ENCODE measurements around the gene SERTAD4.
A peak's percentile ranks its signal among the peaks of the same experiment; 100 is the strongest.
"Not testable (repeated sequence)": the region's sequence is repeated elsewhere in the genome, so short reads cannot be mapped to it uniquely, and the experiment has no call there.

Gene SERTAD4

DNA sequence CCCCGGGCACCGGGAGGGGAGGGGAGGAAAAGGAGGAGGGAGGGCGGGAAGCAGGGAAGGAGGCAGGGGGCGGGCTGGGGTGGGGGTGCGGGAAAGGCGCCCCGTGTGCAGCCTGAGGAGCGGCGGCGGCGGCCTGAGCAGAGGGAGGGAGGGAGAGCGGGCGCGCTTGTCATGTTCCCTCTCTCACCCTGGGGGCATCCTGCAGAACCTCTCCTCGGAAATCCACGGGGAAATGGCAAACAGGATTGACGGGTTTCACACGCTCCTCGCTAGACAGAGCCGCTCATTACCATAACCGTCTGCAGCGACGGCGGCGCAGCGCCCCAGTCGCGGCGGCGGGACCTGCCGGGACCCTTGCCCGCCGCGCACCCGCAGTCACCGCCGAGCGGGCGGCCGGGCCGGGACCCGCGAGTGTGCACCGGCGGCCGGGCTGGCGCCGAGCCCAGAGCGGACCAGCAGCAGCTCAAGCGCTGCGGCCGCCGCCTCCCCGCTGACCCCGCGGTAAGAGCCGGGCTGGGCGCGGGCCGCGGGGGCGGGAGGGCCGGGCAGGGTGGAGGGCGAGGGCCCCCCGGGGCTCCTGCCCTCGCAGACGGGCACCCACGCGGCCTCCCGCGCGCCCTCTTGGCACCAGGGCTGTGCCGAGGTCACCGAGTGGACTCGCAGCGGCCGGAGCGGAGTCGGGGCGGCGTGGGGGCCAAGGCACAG lies at the start of gene SERTAD4:
SERTAD4 (plus strand) TSS at position 286 of the 705 bp plus-strand sequence. CDS start 5,165 bp downstream, outside the sequence.
- peak within 1 kb of the TSS; percentile 80 for H3K4me3 ChIP-seq (ENCODE audit: low read depth, low read length)
- no peak for TF ChIP-seq CTCF (IDR thresholded peaks at IDR 0.05; ENCODE audit: low read depth, low read length)
- peak; percentile 51 for DNase-seq (ENCODE audit: low read depth, low spot score)
- in situ Hi-C loops (cut with HindIII; ENCODE audit: low sequenced_read_pairs), result no loop called here

GRCh38 chr1:210185063-210185462 lies 47.5 kb upstream of the SERTAD4 start:
- TF ChIP-seq CTCF (IDR thresholded peaks at IDR 0.05; ENCODE audit: low read depth, low read length), result no peak
- no peak for DNase-seq (ENCODE audit: low read depth, low spot score)
- in situ Hi-C loops (cut with HindIII; ENCODE audit: low sequenced_read_pairs), result no loop called here
- no peak overlapping the region for H3K4me3 ChIP-seq (ENCODE audit: low read depth, low read length)

DNA sequence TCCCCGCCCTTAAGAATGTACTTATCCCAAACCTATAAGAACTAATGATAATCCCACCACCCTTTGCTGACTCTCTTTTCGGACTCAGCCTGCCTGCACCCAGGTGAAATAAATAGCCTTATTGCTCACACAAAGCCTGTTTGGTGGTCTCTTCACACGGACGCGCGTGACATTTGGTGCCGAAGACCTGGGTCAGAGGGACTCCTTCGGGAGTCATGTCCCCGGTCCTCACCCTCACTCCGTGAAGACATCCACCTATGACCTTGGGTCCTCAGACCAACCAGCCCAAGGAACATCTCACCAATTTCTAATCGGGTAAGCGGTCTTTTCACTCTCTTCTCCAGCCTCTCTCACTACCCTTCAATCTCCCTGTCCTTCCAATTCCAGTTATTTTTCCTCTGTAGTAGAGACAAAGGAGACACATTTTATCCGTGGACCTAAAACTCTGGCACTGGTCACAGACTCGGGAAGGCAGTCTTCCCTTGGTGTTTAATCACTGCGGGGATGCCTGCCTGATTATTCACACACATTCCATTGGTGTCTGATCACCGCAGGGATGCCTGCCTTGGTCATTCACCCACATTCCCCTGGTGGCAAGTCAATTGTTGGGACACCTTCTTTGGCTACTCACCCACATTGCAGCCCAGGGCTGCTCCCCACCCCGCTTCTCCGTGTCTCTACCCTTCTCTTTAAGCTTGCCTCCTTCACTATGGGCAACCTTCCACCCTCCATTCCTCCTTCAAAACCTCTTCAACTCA lies 44.6 kb upstream of the SERTAD4 start:
- peak; percentile 50 for DNase-seq (ENCODE audit: low read depth, low spot score)
- H3K4me3 ChIP-seq (ENCODE audit: low read depth, low read length); in situ Hi-C loops (cut with HindIII; ENCODE audit: low sequenced_read_pairs): not testable (repeated sequence)

DNA sequence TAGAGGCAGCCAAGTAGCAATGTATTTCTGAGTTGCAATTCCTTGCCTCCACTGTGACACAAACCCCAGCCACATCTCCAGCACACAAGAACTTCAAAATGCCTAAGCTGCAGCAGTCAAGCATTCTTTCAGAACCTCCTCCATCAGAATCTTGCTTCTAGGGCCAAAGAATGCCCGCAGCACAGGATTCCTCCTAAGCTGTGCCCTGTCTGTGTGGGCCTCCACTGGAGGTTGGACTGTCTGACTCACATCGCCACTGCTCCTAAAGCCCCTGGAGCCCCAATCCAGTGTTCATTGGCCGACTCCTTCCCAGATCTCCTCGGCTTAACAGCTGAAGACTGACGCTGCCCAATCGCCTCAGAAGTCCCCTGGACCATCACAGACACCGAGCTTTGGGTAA lies 43.2 kb upstream of the SERTAD4 start:
- DNase-seq (ENCODE audit: low read depth, low spot score), result no peak
- in situ Hi-C loops (cut with HindIII; ENCODE audit: low sequenced_read_pairs), result no loop called here
- no peak for TF ChIP-seq CTCF (IDR thresholded peaks at IDR 0.05; ENCODE audit: low read depth, low read length)
- no peak overlapping the region for H3K4me3 ChIP-seq (ENCODE audit: low read depth, low read length)

- no peak for TF ChIP-seq CTCF (IDR thresholded peaks at IDR 0.05; ENCODE audit: low read depth, low read length)
- in situ Hi-C loops (cut with HindIII; ENCODE audit: low sequenced_read_pairs), result no loop called here
- no peak overlapping the region for H3K4me3 ChIP-seq (ENCODE audit: low read depth, low read length)
- no peak for DNase-seq (ENCODE audit: low read depth, low spot score)
Measured at GRCh38 chr1:210195635-210196160, 36.9 kb upstream of the SERTAD4 start.

DNA sequence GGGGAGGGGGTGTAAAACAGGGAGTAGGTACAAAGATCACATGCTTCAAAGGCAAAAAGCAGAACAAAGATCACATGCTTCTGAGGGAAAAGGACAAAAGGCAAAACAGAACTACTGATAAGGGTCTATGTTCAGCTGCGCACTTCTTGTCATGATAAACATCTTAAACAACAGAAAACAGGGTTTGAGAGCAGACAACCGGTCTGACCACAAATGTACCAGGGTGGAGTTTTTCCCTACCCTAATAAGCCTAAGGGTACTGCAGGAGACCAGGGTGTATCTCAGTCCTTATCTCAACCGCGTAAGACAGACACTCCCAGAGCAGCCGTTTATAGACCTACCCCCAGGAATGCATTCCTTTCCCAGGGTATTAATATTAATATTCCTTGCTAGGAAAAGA lies 36.3 kb upstream of the SERTAD4 start:
- in situ Hi-C loops (cut with HindIII; ENCODE audit: low sequenced_read_pairs); DNase-seq (ENCODE audit: low read depth, low spot score): not testable (repeated sequence)

DNA sequence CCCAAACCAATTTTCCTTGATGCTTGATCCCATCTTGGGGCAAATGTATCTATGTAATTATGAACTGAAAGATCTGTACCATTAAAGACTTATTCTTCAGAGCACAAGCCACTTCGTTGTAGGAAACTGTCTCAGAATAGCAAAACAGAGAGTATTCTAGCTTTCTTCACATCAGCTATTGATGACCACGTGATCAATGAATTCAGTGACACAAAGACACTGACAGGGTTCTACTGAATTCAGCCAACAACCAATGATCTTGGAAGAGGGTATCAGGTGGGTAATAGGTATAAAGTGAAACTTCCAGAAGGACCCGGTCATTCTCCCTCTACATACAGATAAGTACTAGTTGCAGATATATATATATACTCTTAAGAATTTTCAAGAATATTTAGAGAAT lies 33.8 kb upstream of the SERTAD4 start:
- no peak overlapping the region for H3K4me3 ChIP-seq (ENCODE audit: low read depth, low read length)
- TF ChIP-seq CTCF (IDR thresholded peaks at IDR 0.05; ENCODE audit: low read depth, low read length), result no peak
- in situ Hi-C loops (cut with HindIII; ENCODE audit: low sequenced_read_pairs), result no loop called here
- no peak for DNase-seq (ENCODE audit: low read depth, low spot score)

More for the DNA sequence above, 36.3 kb upstream of the SERTAD4 start:
- not testable (repeated sequence) for H3K4me3 ChIP-seq (ENCODE audit: low read depth, low read length)

All from astrocyte of the spinal cord (primary cell).